GM23338 (cell line): ENCODE data around the gene CCDC188. TPM values are rescaled to one million over a fixed set of nuclear protein-coding genes. Genes with fewer than 3 reads are reported as not detected.

Experiments used
- ATAC-seq: fragments of 200-7000 bp; cut with Tn5 transposase; 3 replicates; pipeline ENCODE4 v1.9.1; 2020
- DNase-seq: peaks from one replicate; pipeline ENCODE4 v3.0.0-alpha.2; 2015; ENCODE audit warnings: low spot score
- H2AFZ ChIP-seq: fragments of 200-600 bp; sonication (generic); 2 replicates; pipeline ENCODE4 v1.8.0; 2016; ENCODE audit warnings: antibody characterized with exemption, mild to moderate bottlenecking, moderate library complexity
- H3F3A ChIP-seq: fragments of 200-600 bp; sonication (generic); replicated peaks from 2 replicates; pipeline ENCODE4 v1.8.0; 2017; ENCODE audit warnings: antibody characterized with exemption, mixed run types, low read depth
- H3K27ac ChIP-seq: fragments of 200-600 bp; sonication (generic); 2 replicates; pipeline ENCODE4 v1.6.1; 2016; ENCODE audit warnings: low read depth
- H3K27me3 ChIP-seq: fragments of 200-600 bp; sonication (generic); 2 replicates; pipeline ENCODE4 v1.8.0; 2016; ENCODE audit warnings: mild to moderate bottlenecking, mixed run types, moderate library complexity; ENCODE audit not compliant: insufficient read depth
- H3K36me3 ChIP-seq: fragments of 200-600 bp; sonication (generic); 2 replicates; pipeline ENCODE4 v1.8.0; 2016; ENCODE audit warnings: mild to moderate bottlenecking; ENCODE audit not compliant: insufficient read depth
- H3K4me1 ChIP-seq: fragments of 200-600 bp; sonication (generic); 2 replicates; pipeline ENCODE4 v1.8.0; 2016; ENCODE audit warnings: mild to moderate bottlenecking, moderate library complexity; ENCODE audit not compliant: insufficient read depth
- H3K4me2 ChIP-seq: fragments of 200-600 bp; sonication (generic); 2 replicates; pipeline ENCODE4 v1.7.1; 2017; ENCODE audit warnings: mixed run types
- H3K4me3 ChIP-seq: fragments of 200-600 bp; sonication (generic); 2 replicates; pipeline ENCODE4 v1.6.1; 2016; ENCODE audit warnings: mixed run types
- H3K79me2 ChIP-seq: fragments of 200-600 bp; sonication (generic); replicated peaks from 2 replicates; pipeline ENCODE4 v1.8.0; 2017; ENCODE audit warnings: mild to moderate bottlenecking; ENCODE audit not compliant: insufficient read depth
- H3K9me2 ChIP-seq: fragments of 200-600 bp; sonication (generic); 2 replicates; pipeline ENCODE4 v1.8.0; 2017; ENCODE audit not compliant: insufficient read depth
- H4K20me1 ChIP-seq: fragments of 200-600 bp; sonication (generic); replicated peaks from 2 replicates; pipeline ENCODE4 v1.8.0; 2017; ENCODE audit warnings: mild to moderate bottlenecking; ENCODE audit not compliant: insufficient read depth
- H3K27ac Mint-ChIP-seq: 2 replicates; pipeline ENCODE4 v1.8.0; 2020; ENCODE audit warnings: inconsistent platforms, mild to moderate bottlenecking, moderate library complexity, mixed read lengths
- H3K27me3 Mint-ChIP-seq: 3 replicates; pipeline ENCODE4 v1.8.0; 2022; ENCODE audit warnings: low read depth, mild to moderate bottlenecking, moderate library complexity, mixed read lengths, inconsistent platforms; ENCODE audit not compliant: insufficient read depth, poor library complexity
- H3K36me3 Mint-ChIP-seq: 3 replicates; pipeline ENCODE4 v1.8.0; 2021; ENCODE audit warnings: low read depth, mild to moderate bottlenecking, inconsistent platforms, moderate library complexity, mixed read lengths
- H3K4me1 Mint-ChIP-seq: 3 replicates; pipeline ENCODE4 v1.8.0; 2020; ENCODE audit warnings: mild to moderate bottlenecking, inconsistent platforms, mixed read lengths
- H3K4me3 Mint-ChIP-seq: 3 replicates; pipeline ENCODE4 v1.8.0; 2021; ENCODE audit warnings: moderate library complexity, mild to moderate bottlenecking, inconsistent platforms, mixed read lengths
- H3K9me3 Mint-ChIP-seq: 3 replicates; pipeline ENCODE4 v1.8.0; 2020; ENCODE audit warnings: moderate library complexity, mild to moderate bottlenecking, inconsistent platforms, mixed read lengths
- CTCF ChIP-seq, 2 experiments: fragments of 200-600 bp in 1 of 2; sonication (generic) in 1 of 2; conservative IDR thresholded peaks; 2 replicates each; pipeline versions ENCODE4 v1.5.1 to v1.6.1; 2016 to 2017; ENCODE audit warnings: antibody characterized with exemption in 2 of 2, low read depth in 2 of 2, mild to moderate bottlenecking in 2 of 2, moderate library complexity in 1 of 2
- ETS1 ChIP-seq: IDR thresholded peaks from 2 replicates; pipeline ENCODE4 v1.6.1; 2016; ENCODE audit warnings: antibody characterized with exemption
- EZH2 ChIP-seq: fragments of 200-600 bp; sonication (generic); IDR thresholded peaks from one replicate; pipeline ENCODE4 v1.8.0; 2017; ENCODE audit warnings: antibody characterized with exemption, mild to moderate bottlenecking, low read depth; ENCODE audit not compliant: unreplicated experiment
- EZH2phosphoT487 ChIP-seq: fragments of 200-600 bp; sonication (generic); IDR thresholded peaks from one replicate; pipeline ENCODE4 v1.8.1; 2018; ENCODE audit warnings: antibody characterized with exemption; ENCODE audit not compliant: unreplicated experiment
- JUNB ChIP-seq: IDR thresholded peaks from one replicate; pipeline ENCODE4 v1.6.1; 2016; ENCODE audit warnings: antibody characterized with exemption; ENCODE audit not compliant: unreplicated experiment
- NANOG ChIP-seq: IDR thresholded peaks from 2 replicates; pipeline ENCODE4 v1.6.1; 2016; ENCODE audit warnings: antibody characterized with exemption, borderline replicate concordance
- POLR2AphosphoS5 ChIP-seq: IDR thresholded peaks from 2 replicates; pipeline ENCODE4 v1.6.1; 2016; ENCODE audit warnings: antibody characterized with exemption, low read depth
- STAT1 ChIP-seq: IDR thresholded peaks from one replicate; pipeline ENCODE4 v1.6.1; 2016; ENCODE audit warnings: antibody characterized with exemption; ENCODE audit not compliant: unreplicated experiment
- ZNF114 ChIP-seq: fragments of 250-450 bp; sonication (Bioruptor Pico); IDR thresholded peaks from 2 replicates; pipeline ENCODE4 v1.5.0; 2020; ENCODE audit warnings: mild to moderate bottlenecking, moderate library complexity
- ZNF462 ChIP-seq: fragments of 250-450 bp; sonication (Bioruptor Pico); IDR thresholded peaks from 2 replicates; pipeline ENCODE4 v1.5.0; 2020; ENCODE audit warnings: mild to moderate bottlenecking, moderate library complexity
- polyA plus RNA-seq: library from polyadenylated mRNA; unstranded; fragments of >200 nt; fragmentation: Nextera tagmentation; extraction: Ambion mirVana; gene quantifications from 2 replicates; pipeline ENCODE4 v1.2.1, GENCODE V29; 2016
- total RNA-seq: library from RNA; depleted of rRNA; stranded (reverse); fragments of >200 nt; shearing (Covaris generic); gene quantifications from 2 replicates; pipeline ENCODE4 v1.2.3, GENCODE V29; 2014

Gene CCDC188
- total and polyA plus RNA-seq, 2 experiments from 2014 or later: not detected

DNA sequence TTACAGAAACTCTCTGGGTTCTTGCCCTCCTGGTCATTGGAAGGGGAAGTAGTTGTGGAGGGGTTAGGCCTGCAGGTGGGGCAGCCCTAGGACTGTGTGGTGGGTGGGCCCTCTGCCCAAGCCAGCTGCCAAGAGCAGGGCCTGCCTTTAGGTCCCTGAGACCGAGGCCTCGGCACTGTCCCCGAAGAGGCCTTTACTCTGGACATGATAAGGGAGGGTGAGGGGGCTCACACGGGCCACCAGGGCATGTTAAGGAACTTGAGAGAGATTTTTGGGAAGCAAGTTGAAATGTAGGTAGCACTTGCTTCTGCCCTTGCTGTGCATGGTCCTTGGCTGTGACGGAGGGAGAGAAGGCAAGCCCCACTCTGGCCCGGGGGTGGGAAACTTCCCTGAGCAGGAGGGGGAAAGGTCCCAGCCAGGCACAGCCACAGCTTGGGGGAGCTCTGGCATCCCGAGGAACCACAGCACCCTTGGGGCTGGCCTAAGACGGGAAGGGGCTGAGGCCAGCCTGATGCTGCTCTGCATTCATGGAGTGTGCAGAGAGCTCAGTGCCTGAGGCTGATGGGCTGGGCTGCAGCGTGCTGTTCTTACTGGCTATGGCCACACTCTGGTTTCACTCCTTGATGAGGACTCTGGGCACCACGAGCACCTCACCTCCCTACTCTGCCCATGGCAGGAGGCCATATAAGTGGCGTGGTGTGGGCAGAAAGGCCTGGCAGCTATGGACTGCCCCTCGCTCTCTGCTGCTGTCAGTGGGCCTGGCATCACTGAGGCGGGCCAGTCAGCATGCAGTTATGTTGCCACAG lies 42.7 kb downstream of the CCDC188 start:
- H3K27me3 ChIP-seq: no peaks in the 10 kb centered on the region
- peaks cover 7% of the 10 kb centered on the region for H3K79me2 ChIP-seq
- H3K27ac ChIP-seq: no peak overlapping the region
- H3K4me3 Mint-ChIP-seq: no peak overlapping the region
- H3K4me1 ChIP-seq: no peaks in the 10 kb centered on the region
- no peak overlapping the region for H2AFZ ChIP-seq
- H3K27ac Mint-ChIP-seq: no peak overlapping the region
- no peak overlapping the region for H3K4me2 ChIP-seq
- H4K20me1 ChIP-seq: peaks cover 36% of the 10 kb centered on the region
- peaks cover 33% of the 10 kb centered on the region for H3F3A ChIP-seq
- peaks cover 39% of the 10 kb centered on the region for H3K27me3 Mint-ChIP-seq
- TF ChIP-seq ETS1: no peak
- H3K36me3 ChIP-seq: peaks cover 17% of the 10 kb centered on the region
- no peak for ATAC-seq
- no peak for DNase-seq
- H3K4me1 Mint-ChIP-seq: no peaks in the 10 kb centered on the region
- no peaks in the 10 kb centered on the region for H3K9me3 Mint-ChIP-seq
- H3K36me3 Mint-ChIP-seq: peaks cover 77% of the 10 kb centered on the region
- H3K9me2 ChIP-seq: no peaks in the 10 kb centered on the region
- H3K4me3 ChIP-seq: no peak overlapping the region

- Histone ChIP-seq H3K36me3 (peaks cover 23% of the 10 kb centered on the region), H3K9me2 (no peaks in the 10 kb centered on the region), H4K20me1 (peaks cover 39% of the 10 kb centered on the region), H3F3A (peaks cover 32% of the 10 kb centered on the region), H3K4me1 (no peaks in the 10 kb centered on the region), H3K27ac (no peak overlapping the region), H3K4me3 (no peak overlapping the region), H3K79me2 (peaks cover 13% of the 10 kb centered on the region), H3K27me3 (no peaks in the 10 kb centered on the region), H2AFZ (no peak overlapping the region), H3K4me2 (no peak overlapping the region)
- Mint-ChIP-seq H3K27ac (no peak overlapping the region), H3K9me3 (no peaks in the 10 kb centered on the region), H3K27me3 (peaks cover 35% of the 10 kb centered on the region), H3K4me3 (no peak overlapping the region), H3K36me3 (peaks cover 84% of the 10 kb centered on the region), H3K4me1 (no peaks in the 10 kb centered on the region)
- DNase-seq: no peak
- no peak for ATAC-seq
- TF ChIP-seq JUNB: no peak
- TF ChIP-seq ZNF114: no peak
- TF ChIP-seq EZH2phosphoT487: no peak
- TF ChIP-seq EZH2: no peak
- no peak for TF ChIP-seq CTCF (conservative IDR thresholded peaks at IDR 0.05; ENCODE audit: low read depth in 2 of 2)
- TF ChIP-seq NANOG: no peak
- TF ChIP-seq ETS1: no peak
- no peak for TF ChIP-seq POLR2AphosphoS5
- no peak for TF ChIP-seq ZNF462
- TF ChIP-seq STAT1: no peak
Observed at GRCh38 chr22:20107471-20107901, 43.4 kb downstream of the CCDC188 start.
